Progenitor cell of endocrine pancreas (in vitro differentiated cells): Measurements from ENCODE around the gene C11orf86. TPM values are rescaled to one million over a fixed set of nuclear protein-coding genes. Genes with fewer than 3 reads are reported as not detected.
"Not testable (repeated sequence)": the region's sequence is repeated elsewhere in the genome, so short reads cannot be mapped to it uniquely, and the experiment has no call there.

Experiments
- DNase-seq: peaks from one replicate; pipeline ENCODE4 v3.0.0; 2021; ENCODE audit warnings: low spot score; ENCODE audit not compliant: unreplicated experiment
- H3K27ac Mint-ChIP-seq: 2 replicates; pipeline ENCODE4 v1.8.0; 2021; ENCODE audit warnings: mild to moderate bottlenecking, moderate library complexity, mixed read lengths
- H3K27me3 Mint-ChIP-seq: 2 replicates; pipeline ENCODE4 v1.8.0; 2021; ENCODE audit warnings: mixed read lengths
- H3K36me3 Mint-ChIP-seq: 2 replicates; pipeline ENCODE4 v1.8.0; 2022; ENCODE audit warnings: mixed read lengths; ENCODE audit not compliant: insufficient read depth
- H3K4me1 Mint-ChIP-seq: 2 replicates; pipeline ENCODE4 v1.8.0; 2021; ENCODE audit warnings: low read depth, mixed read lengths
- H3K4me3 Mint-ChIP-seq: 2 replicates; pipeline ENCODE4 v1.8.0; 2021; ENCODE audit warnings: low read depth, mild to moderate bottlenecking, moderate library complexity, mixed read lengths
- H3K9me3 Mint-ChIP-seq: 2 replicates; pipeline ENCODE4 v1.8.0; 2021; ENCODE audit warnings: low read depth, mixed read lengths
- total RNA-seq: library from RNA; stranded (reverse); gene quantifications from 2 replicates; pipeline ENCODE4 v1.2.1, GENCODE V29; 2021
- TF ChIP-seq, protein P1 (sequence below): fragments of 200-600 bp; sonication (generic); IDR thresholded peaks from one replicate; pipeline ENCODE4 v1.5.0; 2021; ENCODE audit warnings: antibody characterized with exemption, mild to moderate bottlenecking; ENCODE audit not compliant: unreplicated experiment

C11orf86 gene
- total RNA-seq, 1 donor from 2014 or later: not detected

DNA sequence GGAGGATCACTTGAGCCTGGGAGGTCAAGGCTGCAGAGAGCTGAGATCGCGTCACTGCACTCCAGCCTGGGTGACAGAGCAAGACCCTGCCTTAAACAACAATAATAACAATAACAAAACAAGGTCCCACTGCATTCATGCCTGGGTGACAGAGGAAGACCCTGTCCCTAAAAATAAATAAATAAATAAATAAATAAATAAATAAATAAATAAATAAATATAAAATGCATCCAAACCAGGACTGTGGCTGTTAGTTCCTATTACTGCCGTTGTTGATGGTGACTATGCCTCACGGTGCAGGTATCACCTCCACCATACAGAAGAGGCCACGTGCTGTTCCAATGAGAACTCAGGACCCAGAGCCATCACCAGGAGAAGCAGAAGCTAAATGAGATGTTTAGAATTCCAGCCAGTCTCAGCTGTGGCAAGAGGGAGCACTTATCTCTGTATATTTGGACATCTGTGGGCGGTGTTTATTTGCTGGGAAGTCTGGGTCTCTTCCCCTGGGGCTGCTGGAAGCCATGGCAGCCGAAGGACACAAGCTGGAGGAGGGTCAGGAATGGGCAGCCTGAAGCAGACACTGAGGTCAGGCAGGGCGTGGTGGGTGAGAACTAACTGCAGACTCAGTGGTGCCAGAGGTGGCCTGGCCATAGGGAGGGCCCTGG is 21.6 kb downstream of the C11orf86 start:
- H3K4me3 Mint-ChIP-seq: no peak overlapping the region
- H3K27me3 Mint-ChIP-seq: no peaks in the 10 kb centered on the region
- no peaks in the 10 kb centered on the region for H3K9me3 Mint-ChIP-seq
- TF ChIP-seq, protein P1, sequence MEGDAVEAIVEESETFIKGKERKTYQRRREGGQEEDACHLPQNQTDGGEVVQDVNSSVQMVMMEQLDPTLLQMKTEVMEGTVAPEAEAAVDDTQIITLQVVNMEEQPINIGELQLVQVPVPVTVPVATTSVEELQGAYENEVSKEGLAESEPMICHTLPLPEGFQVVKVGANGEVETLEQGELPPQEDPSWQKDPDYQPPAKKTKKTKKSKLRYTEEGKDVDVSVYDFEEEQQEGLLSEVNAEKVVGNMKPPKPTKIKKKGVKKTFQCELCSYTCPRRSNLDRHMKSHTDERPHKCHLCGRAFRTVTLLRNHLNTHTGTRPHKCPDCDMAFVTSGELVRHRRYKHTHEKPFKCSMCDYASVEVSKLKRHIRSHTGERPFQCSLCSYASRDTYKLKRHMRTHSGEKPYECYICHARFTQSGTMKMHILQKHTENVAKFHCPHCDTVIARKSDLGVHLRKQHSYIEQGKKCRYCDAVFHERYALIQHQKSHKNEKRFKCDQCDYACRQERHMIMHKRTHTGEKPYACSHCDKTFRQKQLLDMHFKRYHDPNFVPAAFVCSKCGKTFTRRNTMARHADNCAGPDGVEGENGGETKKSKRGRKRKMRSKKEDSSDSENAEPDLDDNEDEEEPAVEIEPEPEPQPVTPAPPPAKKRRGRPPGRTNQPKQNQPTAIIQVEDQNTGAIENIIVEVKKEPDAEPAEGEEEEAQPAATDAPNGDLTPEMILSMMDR: no peak
- H3K36me3 Mint-ChIP-seq: no peaks in the 10 kb centered on the region
- H3K27ac Mint-ChIP-seq: no peak overlapping the region
- no peak for DNase-seq
- peaks cover 3% of the 10 kb centered on the region for H3K4me1 Mint-ChIP-seq

DNA sequence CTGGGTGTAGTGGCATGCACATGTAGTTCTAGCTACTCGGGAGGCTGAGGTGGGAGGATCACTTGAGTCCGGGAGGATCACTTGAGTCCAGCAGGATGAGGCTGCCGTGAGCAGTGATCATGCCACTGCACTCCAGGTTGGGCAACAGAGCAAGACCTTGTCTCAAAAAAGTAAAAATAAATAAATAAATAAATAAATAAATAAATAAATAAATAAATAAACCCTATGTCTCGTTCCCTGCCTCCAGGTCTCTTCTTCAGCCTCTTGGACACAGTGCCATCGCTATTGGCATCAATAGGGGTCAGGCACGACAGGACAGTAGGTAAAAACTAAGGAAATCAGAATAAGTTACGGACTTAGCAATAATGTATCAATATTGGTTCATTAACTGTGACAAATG is 24.5 kb downstream of the C11orf86 start:
- DNase-seq: no peak
- TF ChIP-seq, protein P1: no peak
- Mint-ChIP-seq H3K4me3 (no peak overlapping the region), H3K9me3 (no peaks in the 10 kb centered on the region), H3K4me1 (peaks cover 6% of the 10 kb centered on the region), H3K36me3 (no peaks in the 10 kb centered on the region), H3K27me3 (no peaks in the 10 kb centered on the region), H3K27ac (no peak overlapping the region)

DNA sequence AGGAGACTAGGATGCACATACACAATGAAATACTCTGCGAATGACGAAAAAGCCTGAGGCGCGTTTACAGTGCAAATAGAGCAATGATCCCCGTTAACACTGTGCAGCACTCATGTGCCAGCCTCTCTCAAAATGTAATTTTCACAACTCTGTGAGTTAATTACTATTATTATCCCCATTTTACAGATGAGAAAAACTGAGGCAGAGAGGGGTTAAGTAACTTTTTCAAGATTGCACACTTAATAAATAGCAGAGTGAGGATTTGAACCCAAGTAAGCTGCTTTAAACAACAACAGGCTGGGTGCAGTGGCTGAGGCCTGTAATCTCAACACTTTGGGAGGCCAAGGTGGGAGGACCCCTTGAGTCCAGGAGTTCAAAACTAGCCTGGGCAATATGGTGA is 26.2 kb downstream of the C11orf86 start:
- Mint-ChIP-seq H3K27me3 (no peaks in the 10 kb centered on the region), H3K9me3 (no peaks in the 10 kb centered on the region), H3K27ac (no peak overlapping the region), H3K4me3 (no peak overlapping the region), H3K36me3 (no peaks in the 10 kb centered on the region), H3K4me1 (peaks cover 6% of the 10 kb centered on the region)
- TF ChIP-seq, protein P1: no peak
- DNase-seq: no peak

DNA sequence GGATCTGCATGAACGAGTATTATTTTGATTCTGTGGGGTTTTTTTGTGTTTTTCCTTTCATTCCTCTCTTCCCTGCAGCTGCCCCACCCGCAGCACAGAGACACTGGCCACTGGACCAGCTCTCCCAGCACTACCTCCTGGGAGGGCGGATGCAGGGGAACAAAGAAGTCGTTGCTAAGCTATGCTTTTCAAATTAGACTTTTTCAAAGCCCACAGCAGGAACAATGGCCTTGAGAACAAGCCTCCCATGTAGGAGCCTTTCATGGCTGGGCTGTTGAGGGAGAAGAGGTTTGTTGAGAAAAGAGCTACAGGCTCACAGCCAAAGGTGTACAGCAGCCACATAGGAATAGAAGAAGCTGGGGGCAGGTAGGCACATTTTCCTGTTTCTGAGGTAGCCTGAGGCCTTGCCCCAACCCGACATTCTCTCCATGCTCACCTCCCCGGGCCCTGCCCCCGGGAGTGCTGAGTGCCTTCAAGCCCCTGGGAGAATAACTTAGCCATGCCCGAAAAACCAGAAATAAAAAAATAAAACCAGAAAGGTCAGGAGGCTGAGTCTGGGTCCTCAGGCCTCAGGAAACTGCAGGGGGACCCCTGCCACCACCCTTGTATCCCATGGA is 27.3 kb downstream of the C11orf86 start:
- Mint-ChIP-seq H3K4me3 (no peak overlapping the region), H3K27ac (no peak overlapping the region), H3K4me1 (peaks cover 3% of the 10 kb centered on the region), H3K27me3 (no peaks in the 10 kb centered on the region), H3K9me3 (no peaks in the 10 kb centered on the region), H3K36me3 (no peaks in the 10 kb centered on the region)
- TF ChIP-seq, protein P1: no peak
- DNase-seq: no peak

DNA sequence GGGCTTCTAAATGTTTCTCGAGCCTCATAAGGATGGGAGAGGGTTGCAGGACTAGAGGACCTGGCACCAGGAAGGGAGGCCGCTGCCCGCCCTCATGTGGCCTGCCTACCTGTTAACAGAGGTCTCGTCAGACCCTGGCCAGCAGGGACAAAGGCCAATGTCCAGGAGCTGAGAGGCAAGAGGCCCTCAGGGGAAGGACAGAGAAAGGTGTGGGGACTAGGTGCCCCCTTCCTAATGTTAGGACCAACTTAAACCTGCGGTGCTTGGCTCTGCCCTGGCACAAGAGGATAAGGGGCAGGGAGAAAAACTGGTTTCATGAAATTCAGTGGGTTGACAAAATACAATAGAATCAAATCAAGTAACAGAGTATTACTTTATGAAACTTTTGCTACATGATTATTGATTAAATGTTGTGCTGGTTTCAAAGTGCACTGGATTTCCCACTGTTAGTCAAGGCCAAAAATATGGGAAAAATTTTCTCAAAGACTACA is 27.9 kb downstream of the C11orf86 start:
- TF ChIP-seq, protein P1: no peak
- no peaks in the 10 kb centered on the region for H3K27me3 Mint-ChIP-seq
- peaks cover 3% of the 10 kb centered on the region for H3K4me1 Mint-ChIP-seq
- no peak overlapping the region for H3K4me3 Mint-ChIP-seq
- H3K27ac Mint-ChIP-seq: no peak overlapping the region
- DNase-seq: no peak
- H3K36me3 Mint-ChIP-seq: no peaks in the 10 kb centered on the region
- H3K9me3 Mint-ChIP-seq: no peaks in the 10 kb centered on the region

DNA sequence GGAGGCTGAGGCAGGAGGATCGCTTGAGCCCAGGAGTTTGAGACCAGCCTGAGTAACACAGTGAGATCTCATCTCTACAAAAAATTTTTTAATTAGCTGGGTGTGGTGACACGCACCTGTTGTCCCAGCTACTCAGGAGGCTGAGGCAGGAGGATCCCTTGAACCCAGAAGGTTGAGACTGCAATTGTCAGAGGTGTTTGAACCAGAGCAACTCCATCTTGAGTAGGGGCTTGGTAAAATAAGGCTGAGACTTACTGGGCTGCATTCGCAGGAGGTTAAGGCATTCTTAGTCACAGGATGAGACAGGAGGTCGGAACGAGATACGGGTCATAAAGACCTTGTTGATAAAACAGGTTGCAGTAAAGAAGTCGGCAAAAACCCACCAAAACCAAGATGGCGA is 30.1 kb downstream of the C11orf86 start:
- not testable (repeated sequence) for H3K27ac Mint-ChIP-seq, H3K9me3 Mint-ChIP-seq, H3K36me3 Mint-ChIP-seq, H3K4me3 Mint-ChIP-seq, DNase-seq, H3K4me1 Mint-ChIP-seq, H3K27me3 Mint-ChIP-seq
